Mucosa of descending colon (tissue), 3 donors: ENCODE data around the gene KAZN. TPM values are rescaled to one million over a fixed set of nuclear protein-coding genes. Genes with fewer than 3 reads are reported as not detected.

Experiments
- ATAC-seq: fragments of 200-7000 bp; cut with Tn5 transposase; one replicate; pipeline ENCODE4 v1.9.1; 2020; ENCODE audit warnings: mild to moderate bottlenecking, moderate library complexity
- DNase-seq, 3 donors: peaks; one replicate each; pipeline ENCODE4 v3.0.0-alpha.2; 2020
- H3K36me3 ChIP-seq: fragments of 200-600 bp; one replicate; pipeline ENCODE4 v1.8.0; 2021; ENCODE audit warnings: low read depth, mild to moderate bottlenecking
- H3K4me1 ChIP-seq: fragments of 200-600 bp; one replicate; pipeline ENCODE4 v1.8.0; 2021; ENCODE audit warnings: low read depth, mild to moderate bottlenecking
- H3K4me3 ChIP-seq: fragments of 200-600 bp; one replicate; pipeline ENCODE4 v1.8.0; 2021; ENCODE audit warnings: mild to moderate bottlenecking
- H3K9me3 ChIP-seq: fragments of 200-600 bp; one replicate; pipeline ENCODE4 v1.8.0; 2021; ENCODE audit warnings: mild to moderate bottlenecking
- CTCF ChIP-seq: fragments of 200-600 bp; IDR thresholded peaks from one replicate; pipeline ENCODE4 v1.8.0; 2022; ENCODE audit warnings: antibody characterized with exemption, mild to moderate bottlenecking
- intact Hi-C, 2 donors: fragments of 100-400 bp; cut with DNase I in 1 of 2; cut with micrococcal nuclease in 1 of 2; formaldehyde crosslinking; loops; one replicate each; pipeline versions ENCODE4 v1.11.0 to v1.11.1; 2022; cut with DNase I, micrococcal nuclease
- total RNA-seq, 3 donors: library from RNA; stranded (reverse); fragmentation: NEBNext Ultra II Directional in 2 of 3; extraction: Animal tissue kit (Norgen Biotek cat#: 25700) in 2 of 3; gene quantifications; one replicate each; pipeline versions ENCODE4 v1.2.1 to v1.2.4, GENCODE V29; 2021 to 2023
- donor health status: DM: no; HTN: no; CAD: no; lungs with moderate emphysema.
- donor health status: DM: no; HTN: no; CAD: no.
- donor health status: DM: no; HTN: yes; CAD: no.

The KAZN gene
- total RNA-seq, 3 donors from 2014 or later, result 9.7 to 21.9 (median 15.8) TPM

GRCh38 chr1:14606632-14607031, 8.1 kb downstream of the KAZN start:
- Histone ChIP-seq H3K4me3 (no peak overlapping the region), H3K9me3 (no peaks in the 10 kb centered on the region), H3K36me3 (no peaks in the 10 kb centered on the region), H3K4me1 (no peaks in the 10 kb centered on the region)
- TF ChIP-seq CTCF, result no peak
- DNase-seq (no peak), ATAC-seq (no peak)
- intact Hi-C loops, result no loop called here

DNA sequence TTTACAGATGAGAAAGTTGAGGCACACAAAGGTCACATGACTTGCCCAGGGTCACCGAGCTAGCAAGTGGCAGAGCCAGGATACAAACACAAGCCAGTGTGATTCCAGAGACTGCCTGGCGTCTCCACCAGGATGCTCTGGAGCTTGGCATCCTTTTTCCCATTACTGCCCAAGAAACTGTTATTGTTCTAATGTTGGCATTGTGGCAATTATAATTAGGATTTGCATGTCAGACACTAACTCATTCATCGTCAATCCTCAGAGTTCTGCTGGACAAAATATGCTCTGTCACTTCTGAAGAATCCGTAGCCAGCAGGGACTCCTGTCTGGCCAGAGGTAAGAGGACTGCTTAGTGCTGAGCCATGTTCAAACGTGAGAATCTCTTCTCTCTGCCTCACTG, 8.8 kb downstream of the KAZN start:
- intact Hi-C loops, result no loop called here
- no peaks in the 10 kb centered on the region for H3K36me3 ChIP-seq
- H3K9me3 ChIP-seq, result no peaks in the 10 kb centered on the region
- no peak for TF ChIP-seq CTCF
- H3K4me3 ChIP-seq, result no peak overlapping the region
- DNase-seq (no peak), ATAC-seq (no peak)
- no peaks in the 10 kb centered on the region for H3K4me1 ChIP-seq

- DNase-seq (no peak), ATAC-seq (no peak)
- Histone ChIP-seq H3K4me3 (no peak overlapping the region), H3K9me3 (no peaks in the 10 kb centered on the region), H3K4me1 (no peaks in the 10 kb centered on the region), H3K36me3 (no peaks in the 10 kb centered on the region)
- TF ChIP-seq CTCF, result no peak
- intact Hi-C loops, result no loop called here
Observed at GRCh38 chr1:14608308-14608707, 9.8 kb downstream of the KAZN start.

- intact Hi-C loops, result no loop called here
- Histone ChIP-seq H3K4me3 (no peak overlapping the region), H3K9me3 (no peaks in the 10 kb centered on the region), H3K36me3 (no peaks in the 10 kb centered on the region), H3K4me1 (no peaks in the 10 kb centered on the region)
- no peak for ATAC-seq
- TF ChIP-seq CTCF, result no peak
- DNase-seq, result no peak
Observed at GRCh38 chr1:14610761-14611160, 12.3 kb downstream of the KAZN start.

- Histone ChIP-seq H3K9me3 (no peaks in the 10 kb centered on the region), H3K36me3 (no peaks in the 10 kb centered on the region), H3K4me3 (no peak overlapping the region), H3K4me1 (no peaks in the 10 kb centered on the region)
- no peak for ATAC-seq
- no peak for TF ChIP-seq CTCF
- intact Hi-C loops, result no loop called here
- DNase-seq, result no peak
Observed at GRCh38 chr1:14611792-14612191, 13.3 kb downstream of the KAZN start.

DNA sequence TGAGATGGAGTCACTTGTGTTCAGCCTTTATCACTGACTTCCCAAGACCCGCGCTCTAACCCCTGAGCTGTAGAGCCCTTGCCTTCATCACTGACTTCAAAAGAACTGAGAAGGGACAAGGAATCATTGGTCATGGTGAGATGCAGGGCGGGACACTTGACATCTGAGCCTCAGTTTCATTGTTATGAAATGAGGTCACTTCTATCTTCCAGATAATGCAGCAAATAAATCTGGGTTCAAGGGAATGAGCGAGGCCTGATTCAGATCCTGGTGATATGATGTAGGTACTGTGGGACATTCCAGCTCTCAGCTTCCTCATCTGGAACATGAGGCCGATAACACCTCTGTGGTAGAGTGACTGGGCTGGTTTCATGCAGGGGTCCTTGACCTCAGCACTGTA, 13.8 kb downstream of the KAZN start:
- no peaks in the 10 kb centered on the region for H3K36me3 ChIP-seq
- H3K4me1 ChIP-seq, result no peaks in the 10 kb centered on the region
- DNase-seq (no peak), ATAC-seq (no peak)
- H3K9me3 ChIP-seq, result no peaks in the 10 kb centered on the region
- H3K4me3 ChIP-seq, result no peak overlapping the region
- no peak for TF ChIP-seq CTCF
- intact Hi-C loops, result no loop called here
